Activated CD8-positive, alpha-beta memory T cell treated with anti-CD3 and anti-CD28 coated beads, Interleukin-2, amount 10 ng/mL, durations not matched to agents 7 days and 5 days (primary cell): Measurements from ENCODE around the gene SLC38A2. TPM values are rescaled to one million over a fixed set of nuclear protein-coding genes. Genes with fewer than 3 reads are reported as not detected.

Experiments
- ATAC-seq: fragments of 150-1000 bp; cut with Tn5 transposase; one replicate; pipeline ENCODE4 v1.10.0; 2021; ENCODE audit warnings: moderate library complexity
- CTCF ChIA-PET: fragments of 350-600 bp; sonication (Branson Sonifier 250); formaldehyde crosslinking; loops from one replicate; lab custom pipeline; 2021; ENCODE audit warnings: antibody characterized with exemption; lab: Charles Lee
- DNase-seq: peaks from one replicate; pipeline ENCODE4 v3.0.0-alpha.2; 2020
- H3K27ac Mint-ChIP-seq: one replicate; pipeline ENCODE4 v1.8.0; 2021; ENCODE audit warnings: mild to moderate bottlenecking, mixed read lengths
- H3K27me3 Mint-ChIP-seq: one replicate; pipeline ENCODE4 v1.8.0; 2021; ENCODE audit warnings: mixed read lengths
- H3K36me3 Mint-ChIP-seq: one replicate; pipeline ENCODE4 v1.8.0; 2021; ENCODE audit warnings: mild to moderate bottlenecking, mixed read lengths
- H3K4me1 Mint-ChIP-seq: one replicate; pipeline ENCODE4 v1.8.0; 2021; ENCODE audit warnings: mixed read lengths
- H3K4me3 Mint-ChIP-seq: one replicate; pipeline ENCODE4 v1.8.0; 2021; ENCODE audit warnings: mild to moderate bottlenecking, moderate library complexity, mixed read lengths
- H3K9me3 Mint-ChIP-seq: one replicate; pipeline ENCODE4 v1.8.0; 2022; ENCODE audit warnings: low read depth, mixed read lengths
- total RNA-seq, 2 experiments: library from RNA; stranded (reverse); gene quantifications; one replicate each; pipeline ENCODE4 v1.2.3, GENCODE V29; 2021

The SLC38A2 gene
- total RNA-seq, 2 experiments from 2014 or later = 168 to 258 TPM

- Mint-ChIP-seq H3K27me3 (no peaks in the 10 kb centered on the region), H3K4me1 (peaks cover 39% of the 10 kb centered on the region), H3K9me3 (no peaks in the 10 kb centered on the region), H3K4me3 (no peak overlapping the region), H3K36me3 (peaks cover 61% of the 10 kb centered on the region), H3K27ac (peak overlapping the region; percentile 35)
- DNase-seq = no peak
- CTCF ChIA-PET = no interaction called here
- ATAC-seq = no peak
Observed at GRCh38 chr12:46360370-46360769, 12.2 kb downstream of the SLC38A2 start.

GRCh38 chr12:46359667-46360280, 12.8 kb downstream of the SLC38A2 start:
- ATAC-seq = no peak
- CTCF ChIA-PET = no interaction called here
- no peak for DNase-seq
- H3K27me3 Mint-ChIP-seq = no peaks in the 10 kb centered on the region
- H3K9me3 Mint-ChIP-seq = no peaks in the 10 kb centered on the region
- no peak overlapping the region for H3K4me3 Mint-ChIP-seq
- peaks cover 36% of the 10 kb centered on the region for H3K4me1 Mint-ChIP-seq
- H3K27ac Mint-ChIP-seq = no peak overlapping the region
- peaks cover 55% of the 10 kb centered on the region for H3K36me3 Mint-ChIP-seq

DNA sequence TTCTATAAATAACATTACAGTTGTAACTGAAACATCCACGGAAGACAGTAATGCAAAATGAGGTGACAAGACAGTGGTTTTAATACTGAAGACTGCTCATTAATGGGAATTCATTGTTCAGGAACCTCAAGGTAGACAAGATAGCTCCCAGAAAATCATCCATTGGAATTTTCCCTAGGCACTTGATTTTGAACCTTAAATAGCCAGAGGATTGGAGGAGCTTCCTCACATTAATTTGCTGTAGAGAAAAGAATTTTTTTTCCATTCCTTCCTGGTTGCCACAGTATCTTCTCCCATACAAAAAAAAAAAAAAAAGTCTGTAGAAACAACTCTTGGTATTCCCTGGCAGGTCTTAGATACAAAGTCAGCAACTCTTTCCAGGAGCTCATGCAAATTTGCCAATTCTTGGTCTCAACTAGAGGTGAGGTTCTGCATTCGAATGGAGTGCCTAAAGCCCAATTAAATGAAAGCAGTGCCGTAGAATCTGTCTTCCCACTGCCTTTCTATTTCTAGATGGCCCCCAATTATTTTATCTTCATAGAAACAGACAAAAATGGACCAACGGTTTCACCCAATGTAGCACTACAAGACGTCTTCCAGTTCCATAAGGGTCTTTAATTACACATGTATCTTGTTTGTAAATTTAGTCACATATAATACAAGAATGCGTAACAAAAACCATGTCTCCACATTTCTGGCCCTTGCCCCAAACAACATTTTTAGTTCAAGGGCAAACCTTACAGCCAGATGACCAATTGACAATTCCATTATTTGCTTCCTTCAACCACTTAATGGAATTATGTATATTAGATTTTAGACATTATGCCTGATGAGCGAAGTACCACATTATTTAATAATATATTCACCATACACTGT, 13.5 kb downstream of the SLC38A2 start:
- H3K27ac Mint-ChIP-seq = no peak overlapping the region
- H3K4me1 Mint-ChIP-seq = peaks cover 40% of the 10 kb centered on the region
- no peak for ATAC-seq
- CTCF ChIA-PET = no interaction called here
- no peak overlapping the region for H3K4me3 Mint-ChIP-seq
- no peaks in the 10 kb centered on the region for H3K27me3 Mint-ChIP-seq
- no peak for DNase-seq
- H3K9me3 Mint-ChIP-seq = no peaks in the 10 kb centered on the region
- H3K36me3 Mint-ChIP-seq = peaks cover 49% of the 10 kb centered on the region

DNA sequence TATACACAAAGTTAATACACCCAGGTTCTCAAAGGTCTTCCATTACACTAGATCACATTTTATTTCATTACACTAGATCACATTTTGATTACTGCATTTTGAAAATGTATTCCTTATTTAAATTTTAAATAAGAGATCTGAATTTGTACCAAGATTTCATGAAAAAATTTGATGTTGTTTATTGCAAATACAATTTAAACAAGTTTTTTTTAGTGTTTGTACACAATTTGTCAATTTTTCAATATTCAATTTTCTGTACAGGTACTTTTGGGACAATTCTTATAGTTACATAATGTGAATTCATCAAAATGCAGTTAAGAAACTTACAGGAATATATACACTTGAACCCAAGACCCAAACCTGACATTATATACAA, 14.3 kb downstream of the SLC38A2 start:
- no peaks in the 10 kb centered on the region for H3K9me3 Mint-ChIP-seq
- no peaks in the 10 kb centered on the region for H3K27me3 Mint-ChIP-seq
- no peak overlapping the region for H3K4me3 Mint-ChIP-seq
- H3K36me3 Mint-ChIP-seq = peaks cover 43% of the 10 kb centered on the region
- DNase-seq = no peak
- CTCF ChIA-PET = no interaction called here
- no peak for ATAC-seq
- peaks cover 41% of the 10 kb centered on the region for H3K4me1 Mint-ChIP-seq
- no peak overlapping the region for H3K27ac Mint-ChIP-seq

DNA sequence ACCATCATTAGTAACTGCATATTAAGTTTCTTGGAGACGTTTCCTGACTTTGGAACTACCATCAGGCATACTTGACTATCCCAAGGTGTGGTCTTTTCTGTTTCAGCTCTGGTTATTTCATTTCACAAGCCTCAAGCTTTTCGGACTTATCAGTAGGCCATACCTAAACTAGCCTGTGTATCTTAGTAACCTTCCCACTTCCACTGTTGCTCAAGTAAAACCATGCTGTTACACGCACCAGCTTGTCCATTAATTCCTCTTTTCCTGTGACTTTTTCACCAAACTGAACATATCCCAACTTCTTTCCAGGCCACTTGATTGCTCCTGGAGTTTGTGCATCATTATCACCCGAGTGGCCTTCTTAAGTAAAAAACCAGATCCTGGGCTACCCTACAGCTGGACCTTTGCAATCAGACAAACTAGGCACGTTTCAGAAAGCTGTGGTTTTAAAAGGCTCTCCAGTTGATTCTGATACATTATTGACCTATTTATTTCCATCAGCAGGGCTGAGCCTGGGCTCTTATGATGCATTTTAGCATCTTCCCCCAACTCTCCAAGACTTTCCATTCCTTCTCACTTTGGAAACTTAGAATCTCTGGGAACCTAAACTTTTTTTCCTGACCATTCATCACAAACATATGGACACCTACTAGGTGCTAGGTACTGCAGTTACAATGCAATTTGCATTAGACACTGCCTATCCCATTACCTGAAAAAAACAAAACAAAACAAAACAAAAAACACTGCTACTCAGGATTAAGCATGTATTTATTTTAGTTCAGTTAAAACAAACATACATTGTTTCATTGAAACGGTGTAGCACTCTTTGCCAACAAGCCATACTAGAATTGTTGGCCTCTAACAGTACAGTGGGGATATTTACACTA, 14.9 kb downstream of the SLC38A2 start:
- Mint-ChIP-seq H3K27ac (no peak overlapping the region), H3K36me3 (peaks cover 37% of the 10 kb centered on the region), H3K4me3 (no peak overlapping the region), H3K27me3 (no peaks in the 10 kb centered on the region), H3K4me1 (peaks cover 36% of the 10 kb centered on the region), H3K9me3 (no peaks in the 10 kb centered on the region)
- DNase-seq (no peak), ATAC-seq (no peak)
- CTCF ChIA-PET = interaction anchor here (0.9 to 1.7 kb wide), 5 partner anchors 10 to 663 kb away, joined by 3 to 5 read pairs (median 3); no protein-coding TSS in a partner anchor

GRCh38 chr12:46356655-46357437, 15.7 kb downstream of the SLC38A2 start:
- no peaks in the 10 kb centered on the region for H3K27me3 Mint-ChIP-seq
- ATAC-seq = no peak
- no peak for DNase-seq
- CTCF ChIA-PET = interaction anchor here (0.9 to 1.7 kb wide), 7 partner anchors 10 to 664 kb away, joined by 3 to 6 read pairs (median 4); no protein-coding TSS in a partner anchor
- H3K27ac Mint-ChIP-seq = no peak overlapping the region
- peaks cover 29% of the 10 kb centered on the region for H3K36me3 Mint-ChIP-seq
- H3K4me1 Mint-ChIP-seq = peaks cover 28% of the 10 kb centered on the region
- no peaks in the 10 kb centered on the region for H3K9me3 Mint-ChIP-seq
- no peak overlapping the region for H3K4me3 Mint-ChIP-seq

DNA sequence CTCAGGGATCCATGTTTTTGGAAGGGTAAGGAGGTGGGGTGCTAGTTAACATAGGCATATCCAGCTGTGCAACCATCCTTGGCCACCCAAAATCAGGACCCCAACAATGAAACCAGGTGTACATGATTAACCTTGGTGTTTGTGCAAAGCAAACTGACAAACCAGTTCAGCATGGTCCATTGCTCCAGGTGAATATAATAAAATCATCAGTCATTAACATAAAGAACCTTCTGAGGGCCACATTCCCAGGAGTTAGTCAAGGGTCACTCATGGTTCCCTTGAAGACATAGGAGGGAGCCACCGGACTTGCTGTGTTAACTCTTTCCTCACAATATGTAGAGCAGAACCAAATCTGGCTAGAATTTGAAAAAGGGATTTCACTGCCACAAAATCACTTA, 17.8 kb downstream of the SLC38A2 start:
- CTCF ChIA-PET = interaction anchor here (1.0 to 1.4 kb wide), 2 partner anchors 32 to 230 kb away, joined by 3 to 4 read pairs; no protein-coding TSS in a partner anchor
- Mint-ChIP-seq H3K36me3 (peaks cover 14% of the 10 kb centered on the region), H3K9me3 (peaks cover 4% of the 10 kb centered on the region), H3K4me3 (no peak overlapping the region), H3K27ac (no peak overlapping the region), H3K4me1 (peaks cover 18% of the 10 kb centered on the region), H3K27me3 (no peaks in the 10 kb centered on the region)
- ATAC-seq (no peak), DNase-seq (no peak)

DNA sequence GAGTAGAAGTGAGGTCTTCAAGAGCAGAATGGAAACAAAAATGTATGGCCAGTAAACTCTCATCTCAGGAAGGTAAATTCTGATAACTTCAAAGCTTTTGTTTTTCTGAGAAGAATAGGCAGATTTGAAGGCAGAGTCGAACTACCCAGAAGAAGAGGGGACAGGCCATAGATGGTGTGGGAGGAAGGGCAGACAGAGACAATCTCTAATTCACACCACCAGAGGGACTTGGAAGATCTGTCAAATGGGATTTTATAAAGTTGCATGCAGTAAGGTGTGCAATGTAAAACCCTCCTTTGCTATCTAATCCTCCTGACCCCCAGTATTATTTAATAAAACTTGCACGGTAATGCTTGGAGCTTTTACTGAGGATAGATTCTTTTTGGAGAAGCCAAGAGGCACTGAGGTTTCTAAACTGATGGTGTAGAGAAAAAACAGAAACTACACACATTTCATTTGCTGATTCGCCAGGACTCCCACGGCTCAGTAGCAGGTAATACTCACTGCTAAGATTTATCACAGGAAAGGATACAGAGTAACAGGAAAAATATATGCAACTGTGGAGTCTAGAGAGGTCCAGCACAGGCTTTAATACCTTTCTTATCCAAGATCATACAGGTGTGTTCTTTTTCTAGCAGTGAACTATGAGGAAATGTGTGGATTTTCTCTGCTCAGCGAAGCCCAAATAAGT, 18.3 kb downstream of the SLC38A2 start:
- CTCF ChIA-PET = interaction anchor here (0.7 to 1.4 kb wide), 4 partner anchors 33 to 327 kb away, joined by 3 to 4 read pairs (median 4); no protein-coding TSS in a partner anchor
- peak; percentile 41 for ATAC-seq
- H3K27me3 Mint-ChIP-seq = no peaks in the 10 kb centered on the region
- peak overlapping the region; percentile 58 for H3K27ac Mint-ChIP-seq
- peaks cover 23% of the 10 kb centered on the region for H3K4me1 Mint-ChIP-seq
- peaks cover 4% of the 10 kb centered on the region for H3K9me3 Mint-ChIP-seq
- no peak overlapping the region for H3K4me3 Mint-ChIP-seq
- H3K36me3 Mint-ChIP-seq = peaks cover 9% of the 10 kb centered on the region
- no peak for DNase-seq

DNA sequence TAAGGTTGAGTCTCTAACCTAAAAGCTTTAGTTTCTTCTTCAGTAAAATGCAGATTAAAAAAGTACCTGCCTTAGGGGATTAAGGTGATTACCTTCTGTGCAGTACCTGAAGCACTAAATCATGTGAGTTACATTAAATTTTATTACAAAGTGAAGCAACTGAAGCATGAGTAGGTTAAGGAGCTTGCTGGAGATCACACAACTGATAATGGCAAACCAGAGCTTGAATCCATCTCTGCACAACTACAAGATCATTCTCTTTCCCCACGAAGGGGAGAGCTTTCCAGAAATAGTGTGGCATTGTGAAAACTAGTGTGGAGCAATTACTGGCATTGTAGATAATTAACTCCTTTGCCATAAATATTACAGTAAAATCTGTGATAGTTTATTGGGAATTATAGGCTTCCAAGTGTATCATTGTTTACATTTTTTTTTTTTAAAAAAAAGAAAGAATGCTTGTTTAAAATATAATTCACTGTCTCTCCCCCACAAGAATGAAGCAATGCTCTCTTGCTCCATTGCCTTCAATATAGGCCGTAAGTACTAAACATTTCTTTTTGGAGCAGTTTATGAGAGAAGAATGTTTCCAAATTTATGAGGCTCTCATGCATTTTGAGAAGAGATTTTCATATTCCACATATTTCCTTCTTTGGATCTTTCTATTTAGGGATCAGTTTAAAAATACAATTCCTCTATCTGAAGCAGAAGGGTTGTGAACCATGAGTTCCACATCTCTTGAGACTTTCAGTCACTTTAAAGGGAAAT, 20.5 kb downstream of the SLC38A2 start:
- CTCF ChIA-PET = interaction anchor here (1.1 to 1.2 kb wide), 2 partner anchors 18 to 227 kb away, joined by 3 read pairs; no protein-coding TSS in a partner anchor
- H3K27me3 Mint-ChIP-seq = no peaks in the 10 kb centered on the region

GRCh38 chr12:46351138-46351537, 21.4 kb downstream of the SLC38A2 start:
- no peaks in the 10 kb centered on the region for H3K27me3 Mint-ChIP-seq
- no peak overlapping the region for H3K27ac Mint-ChIP-seq
- DNase-seq (no peak), ATAC-seq (no peak)
- no peak overlapping the region for H3K4me3 Mint-ChIP-seq
- H3K9me3 Mint-ChIP-seq = peaks cover 4% of the 10 kb centered on the region
- CTCF ChIA-PET = interaction anchor here (1.1 to 1.2 kb wide), 2 partner anchors 19 to 226 kb away, joined by 3 read pairs; no protein-coding TSS in a partner anchor
- H3K36me3 Mint-ChIP-seq = peaks cover 2% of the 10 kb centered on the region
- peaks cover 25% of the 10 kb centered on the region for H3K4me1 Mint-ChIP-seq

More for the DNA sequence above, 20.5 kb downstream of the SLC38A2 start:
- peaks cover 4% of the 10 kb centered on the region for H3K9me3 Mint-ChIP-seq
- H3K4me3 Mint-ChIP-seq = no peak overlapping the region
- no peak overlapping the region for H3K27ac Mint-ChIP-seq
- H3K4me1 Mint-ChIP-seq = peaks cover 25% of the 10 kb centered on the region
- DNase-seq = no peak
- ATAC-seq = no peak
- H3K36me3 Mint-ChIP-seq = peaks cover 2% of the 10 kb centered on the region

DNA sequence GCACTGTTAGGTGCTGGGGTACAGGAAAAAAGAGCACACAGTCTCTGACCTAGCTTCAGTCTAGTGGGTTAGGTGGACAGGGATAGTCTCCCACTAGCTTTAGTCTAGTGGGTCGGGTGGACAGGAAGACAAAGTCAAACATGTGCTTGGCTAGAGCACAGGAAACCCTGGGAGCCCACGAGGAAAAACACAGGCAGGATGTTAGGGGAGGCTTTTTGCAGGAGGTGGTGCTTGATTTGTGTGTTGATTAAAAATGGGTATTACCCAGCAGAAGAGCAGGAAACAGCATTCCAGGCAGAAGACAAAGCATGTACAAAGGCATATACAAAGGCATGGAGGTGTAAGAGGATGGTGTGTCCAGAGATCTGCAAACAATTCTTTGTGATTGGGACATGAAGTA, 23.3 kb downstream of the SLC38A2 start:
- CTCF ChIA-PET = no interaction called here
- no peak overlapping the region for H3K27ac Mint-ChIP-seq
- ATAC-seq (no peak), DNase-seq (no peak)
- H3K4me3 Mint-ChIP-seq = no peak overlapping the region
- peaks cover 17% of the 10 kb centered on the region for H3K4me1 Mint-ChIP-seq
- H3K9me3 Mint-ChIP-seq = peaks cover 4% of the 10 kb centered on the region
- no peaks in the 10 kb centered on the region for H3K27me3 Mint-ChIP-seq
- H3K36me3 Mint-ChIP-seq = peaks cover 4% of the 10 kb centered on the region
